Astrocyte of the hippocampus (primary cell): ENCODE data around the gene AGPAT2.

ENCODE experiments used
- DNase-seq: peaks from one replicate; pipeline ENCODE4 v3.0.0; 2011; ENCODE audit warnings: low read depth, low spot score

The AGPAT2 gene

GRCh38 chr9:136625101-136626065 lies 61.9 kb downstream of the AGPAT2 start:
- peak; percentile 80 for DNase-seq

- DNase-seq, result no peak
Observed at GRCh38 chr9:136624184-136624951, 62.9 kb downstream of the AGPAT2 start.

- no peak for DNase-seq
Observed at GRCh38 chr9:136623842-136624183, 63.4 kb downstream of the AGPAT2 start.
